IPS-11a (cell line): ENCODE measurements around the gene PLEKHH3.
A peak's percentile ranks its signal among the peaks of the same experiment; 100 is the strongest.

Experiments
- H3K4me3 ChIP-seq: one replicate; pipeline ENCODE4 v1.5.1; 2013; ENCODE audit warnings: low read depth, low read length, control low read depth

The PLEKHH3 gene, protein sequence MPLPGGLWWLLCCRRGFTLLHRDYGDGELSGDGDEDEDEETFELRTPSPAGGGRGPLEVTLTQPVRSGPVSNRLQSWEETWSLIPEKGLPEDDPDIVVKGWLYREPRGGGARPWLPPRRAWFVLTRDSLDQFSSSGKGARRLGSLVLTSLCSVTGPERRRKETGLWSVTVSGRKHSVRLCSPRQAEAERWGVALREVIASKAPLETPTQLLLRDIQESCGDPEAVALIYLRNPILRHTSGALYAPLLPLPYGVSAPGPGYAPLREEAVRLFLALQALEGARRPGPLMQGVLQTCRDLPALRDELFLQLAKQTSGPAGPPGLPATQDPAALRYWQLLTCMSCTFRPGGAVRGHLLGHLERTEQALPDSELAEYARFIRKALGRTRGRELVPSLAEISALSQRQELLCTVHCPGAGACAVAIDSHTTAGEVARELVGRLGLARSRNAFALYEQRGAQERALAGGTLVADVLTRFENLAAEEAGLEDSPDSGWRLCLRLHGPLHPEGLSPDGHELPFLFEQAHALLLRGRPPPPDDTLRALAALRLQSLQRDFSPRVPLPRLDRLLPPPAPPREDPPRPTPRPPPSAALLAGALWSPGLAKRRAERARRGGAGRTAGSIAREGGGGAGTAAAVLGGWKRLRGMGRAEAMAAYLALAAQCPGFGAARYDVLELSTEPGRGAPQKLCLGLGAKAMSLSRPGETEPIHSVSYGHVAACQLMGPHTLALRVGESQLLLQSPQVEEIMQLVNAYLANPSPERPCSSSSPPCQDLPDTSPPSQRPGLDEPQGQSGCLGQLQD

DNA sequence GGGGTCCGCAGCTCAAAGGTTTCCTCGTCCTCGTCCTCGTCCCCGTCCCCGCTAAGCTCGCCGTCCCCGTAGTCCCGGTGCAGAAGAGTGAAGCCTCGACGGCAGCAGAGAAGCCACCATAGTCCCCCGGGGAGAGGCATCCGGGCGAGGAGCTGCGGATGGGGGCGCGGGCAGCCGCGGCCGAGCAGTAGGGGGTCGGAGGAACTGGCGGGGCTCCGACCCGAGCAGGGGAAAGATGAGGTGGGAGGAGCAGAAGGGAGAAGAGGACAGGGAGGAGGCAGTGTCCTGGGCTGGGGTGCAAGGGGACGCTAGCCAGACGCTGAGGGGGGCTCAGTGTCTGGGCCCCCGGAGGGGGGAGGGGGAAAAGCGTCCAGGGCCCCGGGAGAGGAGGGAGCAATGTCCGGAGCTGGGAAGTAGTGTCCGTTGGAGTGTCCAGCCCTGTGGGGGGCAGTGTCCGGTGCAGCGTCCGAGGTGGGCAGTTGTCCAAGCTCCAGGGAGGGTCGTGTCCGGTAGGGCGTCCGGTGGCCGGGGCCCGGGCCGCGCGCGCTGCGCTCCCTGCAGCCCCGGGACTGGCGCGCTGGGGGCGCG lies at the start of gene PLEKHH3:
Gene PLEKHH3, minus strand, starts transcription at position 571 of the 588 bp plus-strand sequence. Its CDS starts 431 bp downstream, at position 140.
- peak within 1 kb of the TSS; percentile 81 for H3K4me3 ChIP-seq

GRCh38 chr17:42725143-42725542 lies 48.3 kb upstream of the PLEKHH3 start:
- no peak overlapping the region for H3K4me3 ChIP-seq

GRCh38 chr17:42723636-42724035 lies 46.8 kb upstream of the PLEKHH3 start:
- H3K4me3 ChIP-seq: no peak overlapping the region

- H3K4me3 ChIP-seq: no peak overlapping the region
Measured at GRCh38 chr17:42720996-42721583, 44.3 kb upstream of the PLEKHH3 start.

DNA sequence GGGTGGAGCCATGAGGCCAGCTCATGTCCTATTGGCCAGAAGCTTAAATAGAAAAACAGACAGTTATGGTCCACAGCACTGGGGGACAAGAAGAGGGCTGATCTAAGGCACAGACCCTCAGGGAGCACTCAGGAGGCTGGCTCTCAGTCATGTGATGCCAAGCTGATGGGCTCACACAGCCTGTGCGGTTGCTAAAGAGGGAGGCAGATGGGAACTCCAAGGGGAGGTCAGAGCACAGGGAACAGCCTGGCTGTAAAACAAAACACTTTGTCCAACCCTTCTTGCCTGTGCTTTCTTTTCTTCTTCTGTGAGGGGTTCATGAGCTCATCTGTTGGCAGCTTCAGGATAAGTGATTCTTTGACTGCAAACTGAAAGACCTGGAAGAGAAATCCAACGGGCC lies 32.8 kb upstream of the PLEKHH3 start:
- no peak overlapping the region for H3K4me3 ChIP-seq

GRCh38 chr17:42708588-42708987 lies 31.8 kb upstream of the PLEKHH3 start:
- no peak overlapping the region for H3K4me3 ChIP-seq

DNA sequence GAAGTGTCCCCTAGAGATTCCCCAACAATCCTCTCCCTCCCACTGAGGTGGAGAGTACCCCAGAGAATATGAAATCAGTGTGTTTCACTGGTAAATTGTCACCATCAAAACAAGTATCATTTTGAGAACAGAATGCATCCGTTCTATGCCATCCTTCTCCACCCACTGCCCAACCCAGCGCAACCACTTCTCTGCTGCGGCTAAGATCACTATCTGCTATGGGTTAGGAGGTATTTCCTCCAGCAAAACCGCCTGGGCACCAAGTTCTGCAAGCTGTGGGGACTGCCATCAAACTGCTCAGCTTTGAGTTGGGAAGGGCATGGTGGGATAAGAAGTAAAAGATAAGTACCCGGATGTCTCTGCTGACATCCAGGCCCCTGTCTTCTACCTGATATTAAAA lies 29.9 kb upstream of the PLEKHH3 start:
- H3K4me3 ChIP-seq: no peak overlapping the region

DNA sequence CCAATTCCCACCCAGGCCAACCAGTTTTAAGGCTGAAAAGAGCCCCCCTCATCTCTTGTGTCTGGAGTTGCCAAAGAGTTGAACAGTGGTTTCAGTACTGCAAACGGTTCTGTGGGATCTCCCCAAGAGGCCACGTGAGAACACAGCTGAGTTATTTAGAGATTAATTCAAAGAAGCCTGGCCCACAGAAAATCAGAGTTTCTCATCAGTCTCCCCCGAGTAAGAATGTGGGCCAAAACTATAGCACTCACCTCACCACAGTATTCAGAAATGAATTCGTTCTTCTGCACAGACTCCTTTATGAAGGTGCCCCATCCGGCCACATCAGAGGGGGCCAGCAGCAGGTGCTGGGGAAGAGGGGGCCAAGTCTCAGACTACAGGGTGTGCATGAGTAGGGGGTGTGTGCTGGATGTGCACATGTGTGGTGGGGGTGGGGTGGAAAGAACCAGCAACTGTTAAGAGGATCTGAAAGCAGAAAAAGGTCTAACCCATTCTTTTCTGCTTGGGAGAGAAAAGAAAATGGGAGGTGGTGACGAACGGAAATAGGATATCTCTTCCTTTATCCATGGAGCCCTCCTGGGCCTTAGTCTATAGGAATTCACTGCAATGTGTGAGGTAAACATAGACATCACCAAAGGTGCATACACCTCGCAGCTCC lies 28.2 kb upstream of the PLEKHH3 start:
- no peak overlapping the region for H3K4me3 ChIP-seq

DNA sequence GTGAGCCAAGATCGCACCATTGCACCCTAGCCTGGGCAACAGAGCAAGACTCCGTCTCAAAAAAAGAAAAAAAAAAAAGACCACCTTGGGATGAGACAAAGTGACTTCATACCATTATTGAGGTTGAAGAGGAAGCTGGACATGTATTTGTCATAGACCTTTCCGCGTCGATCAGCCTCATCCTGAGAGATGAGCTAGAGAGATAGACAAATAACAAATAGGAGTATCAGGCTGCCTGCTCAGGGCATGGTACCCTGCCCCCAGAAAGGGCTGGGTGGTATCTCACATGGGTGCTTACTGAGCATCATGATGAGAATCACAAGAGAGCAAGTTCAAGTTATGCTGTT lies 27.7 kb upstream of the PLEKHH3 start:
- H3K4me3 ChIP-seq: no peak overlapping the region

GRCh38 chr17:42702446-42702845 lies 25.7 kb upstream of the PLEKHH3 start:
- no peak overlapping the region for H3K4me3 ChIP-seq

DNA sequence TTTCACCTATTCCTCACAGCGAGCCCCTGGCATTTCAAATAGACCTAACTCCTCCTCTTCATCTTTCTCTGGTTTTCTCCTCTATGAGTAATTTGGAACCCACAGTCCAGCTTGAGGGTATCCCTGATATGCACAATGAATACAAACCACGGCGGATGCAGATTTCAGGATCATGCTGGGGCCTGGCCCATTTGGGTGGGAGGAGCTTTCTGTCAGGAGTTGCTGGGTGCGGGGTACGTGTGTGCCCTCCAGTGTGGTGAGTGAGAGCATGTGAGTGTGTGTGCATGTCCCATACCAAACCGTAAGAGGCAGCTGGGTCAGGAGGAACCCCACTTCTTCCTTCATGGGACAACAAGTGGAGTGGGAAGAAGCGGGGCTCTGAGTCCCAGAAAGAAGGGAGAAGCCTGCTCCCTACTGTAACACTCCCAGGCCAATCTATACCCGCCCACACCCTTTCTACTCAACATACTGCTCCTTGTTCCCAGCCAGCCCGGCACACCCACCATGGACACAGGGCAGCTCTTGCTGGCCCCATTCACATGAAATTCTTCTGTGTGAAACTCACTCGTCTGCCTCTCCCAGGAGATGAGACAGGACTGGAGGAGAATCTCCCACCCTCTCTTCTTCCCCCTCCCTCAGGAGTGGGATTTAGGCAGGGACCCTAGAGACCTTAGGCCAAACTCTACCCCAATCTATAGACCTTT lies 23.9 kb upstream of the PLEKHH3 start:
- H3K4me3 ChIP-seq: no peak overlapping the region

GRCh38 chr17:42699415-42699740 lies 22.6 kb upstream of the PLEKHH3 start:
- no peak overlapping the region for H3K4me3 ChIP-seq

DNA sequence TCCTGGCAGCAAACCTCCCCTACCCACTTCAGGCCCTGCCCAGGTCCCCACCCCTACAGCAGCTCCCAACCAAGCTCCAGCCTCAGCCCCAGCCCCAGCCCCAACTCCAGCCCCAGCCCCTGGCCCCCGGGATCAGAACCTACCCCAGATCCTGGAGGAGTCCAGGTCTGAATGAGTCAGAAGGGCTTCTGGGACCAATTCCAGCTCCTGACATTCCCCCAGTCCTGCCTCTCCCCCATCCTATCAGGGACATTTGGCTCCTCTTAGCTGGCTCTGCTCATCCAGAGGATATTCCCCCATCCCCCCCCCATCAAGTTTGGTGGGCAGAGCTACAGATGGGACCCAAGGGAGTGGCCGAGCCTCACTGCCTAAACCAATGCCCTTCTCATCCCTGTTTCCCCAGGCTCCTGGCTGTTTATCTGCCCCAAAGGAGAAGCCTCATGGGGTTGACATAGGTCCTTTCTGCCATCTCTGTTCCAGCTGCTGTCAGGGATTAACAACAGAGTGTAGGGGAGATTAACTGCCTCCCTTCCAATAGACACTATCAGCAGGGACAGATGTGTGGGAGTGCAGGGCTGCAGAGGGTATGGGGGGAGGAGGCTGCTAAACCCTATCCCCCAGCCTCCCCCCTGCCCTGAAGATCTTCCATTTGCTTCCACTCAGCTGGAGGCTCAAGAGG lies 22.1 kb upstream of the PLEKHH3 start:
- no peak overlapping the region for H3K4me3 ChIP-seq

DNA sequence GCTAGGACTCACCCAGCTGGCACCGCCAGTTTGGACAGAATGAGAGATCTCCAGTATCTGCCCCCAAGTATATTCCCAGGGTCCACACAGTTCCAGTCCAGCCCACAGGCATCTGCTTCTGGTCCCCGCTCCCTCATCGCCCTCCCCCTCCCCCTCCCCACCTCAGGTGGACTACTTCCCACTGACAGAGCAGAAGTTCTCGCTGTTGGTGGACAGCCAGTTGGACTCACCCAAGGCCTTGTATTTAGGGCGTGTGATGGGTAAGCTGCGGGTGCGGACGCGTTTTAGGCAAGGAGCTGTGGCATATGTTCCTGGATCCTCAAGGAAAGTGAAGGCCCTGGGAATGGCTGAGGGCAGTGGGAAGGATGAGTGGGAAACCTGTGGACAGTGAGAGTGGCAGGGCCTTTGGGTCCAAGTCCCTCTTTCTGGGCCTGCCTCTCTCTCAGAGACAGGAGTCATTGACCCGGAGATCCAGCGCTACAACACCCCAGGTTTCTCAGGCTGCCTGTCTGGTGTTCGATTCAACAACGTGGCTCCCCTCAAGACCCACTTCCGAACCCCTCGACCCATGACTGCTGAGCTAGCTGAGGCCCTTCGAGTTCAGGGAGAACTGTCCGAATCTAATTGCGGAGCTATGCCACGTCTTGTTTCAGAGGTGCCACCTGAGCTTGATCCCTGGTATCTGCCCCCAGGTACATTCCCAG lies 20.5 kb upstream of the PLEKHH3 start:
- H3K4me3 ChIP-seq: no peak overlapping the region

DNA sequence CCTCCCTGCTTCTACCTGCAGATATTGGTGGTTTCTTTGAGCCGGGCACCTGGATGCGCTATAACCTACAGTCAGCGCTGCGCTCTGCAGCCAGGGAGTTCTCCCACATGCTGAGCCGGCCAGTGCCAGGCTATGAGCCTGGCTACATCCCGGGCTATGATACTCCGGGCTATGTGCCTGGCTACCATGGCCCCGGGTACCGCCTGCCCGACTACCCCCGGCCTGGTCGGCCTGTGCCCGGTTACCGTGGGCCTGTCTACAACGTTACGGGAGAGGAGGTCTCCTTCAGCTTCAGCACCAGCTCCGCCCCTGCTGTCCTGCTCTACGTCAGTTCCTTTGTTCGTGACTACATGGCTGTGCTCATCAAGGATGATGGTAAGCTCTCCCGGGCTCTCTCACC lies 18.7 kb upstream of the PLEKHH3 start:
- no peak overlapping the region for H3K4me3 ChIP-seq

- H3K4me3 ChIP-seq: no peak overlapping the region
Measured at GRCh38 chr17:42694524-42694923, 17.7 kb upstream of the PLEKHH3 start.

DNA sequence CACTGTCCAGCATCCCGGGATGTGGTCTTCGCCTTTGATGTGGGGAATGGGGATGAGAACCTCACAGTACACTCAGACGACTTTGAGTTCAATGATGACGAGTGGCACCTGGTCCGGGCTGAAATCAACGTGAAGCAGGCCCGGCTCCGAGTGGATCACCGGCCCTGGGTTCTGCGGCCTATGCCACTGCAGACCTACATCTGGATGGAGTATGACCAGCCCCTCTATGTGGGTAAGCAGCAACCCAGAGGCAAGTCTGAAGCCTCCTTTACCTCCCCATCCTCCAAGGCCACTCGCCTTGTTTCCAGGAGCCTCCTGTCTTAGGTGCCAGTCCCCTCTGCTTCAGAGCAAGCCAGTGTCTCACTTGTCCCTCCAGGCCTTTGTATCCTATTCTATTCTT lies 15.7 kb upstream of the PLEKHH3 start:
- H3K4me3 ChIP-seq: no peak overlapping the region

GRCh38 chr17:42691021-42691545 lies 14.3 kb upstream of the PLEKHH3 start:
- no peak overlapping the region for H3K4me3 ChIP-seq

GRCh38 chr17:42690596-42690995 lies 13.8 kb upstream of the PLEKHH3 start:
- no peak overlapping the region for H3K4me3 ChIP-seq
